Measurements from ENCODE around the gene STX16. TPM values are rescaled to one million over a fixed set of nuclear protein-coding genes. Genes with fewer than 3 reads are reported as not detected.

The STX16 gene
- polyA plus RNA-seq, 3 donors, result 15.6 to 165 (median 27.4) TPM

DNA sequence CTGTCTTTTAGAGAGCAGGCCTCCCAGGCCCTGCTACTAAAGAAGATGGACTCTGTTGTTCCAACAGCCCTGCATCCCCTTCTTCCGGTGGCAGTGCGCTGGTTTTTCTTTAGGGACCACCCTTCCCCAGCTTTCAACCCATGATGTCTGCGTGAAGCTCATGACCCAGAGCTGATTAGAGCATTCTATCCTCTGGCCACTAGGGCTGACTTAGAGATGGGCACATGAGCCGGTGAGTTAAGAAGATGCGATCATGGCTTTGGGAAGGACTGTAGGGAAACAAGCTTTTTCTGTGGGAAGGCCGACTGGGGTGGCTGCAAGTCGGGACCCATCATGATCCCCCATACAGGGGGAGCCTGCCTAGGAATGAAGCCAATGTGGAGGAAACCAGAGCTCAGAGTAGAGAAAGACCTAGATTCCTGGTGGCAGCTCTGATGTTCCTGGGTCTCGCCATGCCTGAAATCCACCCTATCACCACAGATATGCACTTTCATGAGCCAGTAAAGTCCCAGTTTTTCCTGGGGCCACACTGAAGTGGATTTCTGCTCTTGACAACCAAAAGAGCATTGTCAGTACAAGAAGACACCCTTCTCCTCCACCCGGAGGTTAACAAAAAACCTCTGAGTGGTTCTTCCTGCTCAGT, 29.1 kb upstream of the STX16 start:
- Histone ChIP-seq H3K4me1 (ENCODE audit: control insufficient read depth in 1 of 2, insufficient read depth in 2 of 2, low read length in 2 of 2) (no peaks in the 10 kb centered on the region), H3K9me3 (replicated peaks in 1 of 2; ENCODE audit: control insufficient read depth in 1 of 2, insufficient read depth in 1 of 2, low read length in 2 of 2) (no peaks in the 10 kb centered on the region), H3K79me2 (ENCODE audit: insufficient read depth, low read length) (no peaks in the 10 kb centered on the region), H2AFZ (ENCODE audit: insufficient read depth, low read depth, low read length, poor library complexity, severe bottlenecking) (no peak overlapping the region), H3K36me3 (replicated peaks in 1 of 2; ENCODE audit: control insufficient read depth in 1 of 2, insufficient read depth in 2 of 2, low read length in 2 of 2) (no peaks in the 10 kb centered on the region), H3K4me2 (replicated peaks; ENCODE audit: extremely low read depth, low read length, poor library complexity, severe bottlenecking) (no peak overlapping the region), H3K27ac (ENCODE audit: low read depth in 1 of 2, low read length in 2 of 2) (no peak overlapping the region), H3K27me3 (ENCODE audit: control insufficient read depth in 2 of 2, insufficient read depth in 2 of 2, low read length in 2 of 2) (peaks cover 0 to 4% of the 10 kb centered on the region in 2 donors), H3K9ac (ENCODE audit: insufficient read depth, low read length, poor library complexity, severe bottlenecking) (no peak overlapping the region), H4K20me1 (ENCODE audit: insufficient read depth, low read length) (no peaks in the 10 kb centered on the region), H3K4me3 (replicated peaks in 1 of 3; ENCODE audit: low read depth in 2 of 3, low read length in 3 of 3) (no peak overlapping the region)
- no peaks in the 10 kb centered on the region for H3K4me1 Mint-ChIP-seq
- no peak overlapping the region for H3K4me3 Mint-ChIP-seq
- WGBS (ENCODE audit: insufficient coverage), result 97% methylated on average over 6 of the region's 9 CpGs
- peaks cover 0 to 5% (median 0%) of the 10 kb centered on the region in 7 donors for H3K9me3 Mint-ChIP-seq
- DNase-seq, result no peak
- H3K27me3 Mint-ChIP-seq (ENCODE audit: low read depth in 3 of 3), result peaks cover 10 to 21% (median 12%) of the 10 kb centered on the region in 3 donors
- intact Hi-C loops (cut with micrococcal nuclease), result no loop called here
- no peak overlapping the region for H3K27ac Mint-ChIP-seq
- TF ChIP-seq CTCF (IDR thresholded peaks at IDR 0.05), result no peak
- H3K36me3 Mint-ChIP-seq, result no peaks in the 10 kb centered on the region

GRCh38 chr20:58622671-58623578, 28.2 kb upstream of the STX16 start:
- H3K9ac ChIP-seq (ENCODE audit: insufficient read depth, low read length, poor library complexity, severe bottlenecking), result no peak overlapping the region
- no peak overlapping the region for H3K4me3 Mint-ChIP-seq
- 88% methylated on average over 13 of the region's 13 CpGs for WGBS (ENCODE audit: insufficient coverage)
- no peak overlapping the region for H2AFZ ChIP-seq (ENCODE audit: insufficient read depth, low read depth, low read length, poor library complexity, severe bottlenecking)
- no peak overlapping the region for H3K27ac Mint-ChIP-seq
- no peak for TF ChIP-seq CTCF (IDR thresholded peaks at IDR 0.05)
- no peaks in the 10 kb centered on the region for H3K4me1 ChIP-seq (ENCODE audit: control insufficient read depth in 1 of 2, insufficient read depth in 2 of 2, low read length in 2 of 2)
- no peaks in the 10 kb centered on the region for H3K4me1 Mint-ChIP-seq
- no peak overlapping the region for H3K4me2 ChIP-seq (replicated peaks; ENCODE audit: extremely low read depth, low read length, poor library complexity, severe bottlenecking)
- no peaks in the 10 kb centered on the region for H3K9me3 ChIP-seq (replicated peaks in 1 of 2; ENCODE audit: control insufficient read depth in 1 of 2, insufficient read depth in 1 of 2, low read length in 2 of 2)
- H3K4me3 ChIP-seq (replicated peaks in 1 of 3; ENCODE audit: low read depth in 2 of 3, low read length in 3 of 3), result no peak overlapping the region
- intact Hi-C loops (cut with micrococcal nuclease), result no loop called here
- H3K27ac ChIP-seq (ENCODE audit: low read depth in 1 of 2, low read length in 2 of 2), result no peak overlapping the region
- H3K9me3 Mint-ChIP-seq, result no peaks in the 10 kb centered on the region
- H3K27me3 ChIP-seq (ENCODE audit: control insufficient read depth in 2 of 2, insufficient read depth in 2 of 2, low read length in 2 of 2), result peaks cover 0 to 4% of the 10 kb centered on the region in 2 donors
- peaks cover 10 to 18% (median 12%) of the 10 kb centered on the region in 3 donors for H3K27me3 Mint-ChIP-seq (ENCODE audit: low read depth in 3 of 3)
- H3K36me3 ChIP-seq (replicated peaks in 1 of 2; ENCODE audit: control insufficient read depth in 1 of 2, insufficient read depth in 2 of 2, low read length in 2 of 2), result no peaks in the 10 kb centered on the region
- DNase-seq, result no peak
- H4K20me1 ChIP-seq (ENCODE audit: insufficient read depth, low read length), result no peaks in the 10 kb centered on the region
- H3K79me2 ChIP-seq (ENCODE audit: insufficient read depth, low read length), result no peaks in the 10 kb centered on the region
- H3K36me3 Mint-ChIP-seq, result no peaks in the 10 kb centered on the region

Data from CD14-positive monocyte (primary cell).